Endothelial cell of umbilical vein (primary cell): ENCODE measurements around the gene ARFGAP3. TPM values are rescaled to one million over a fixed set of nuclear protein-coding genes. Genes with fewer than 3 reads are reported as not detected.

Source experiments
- BruUV-seq: library from RNA; stranded (reverse); fragments of 400-500 nt; replicated peaks from 2 replicates; lab custom pipeline; 2021; lab: Mats Ljungman, UMichigan
- CTCF ChIA-PET: fragments of 300-600, 350-600 bp; sonication (Branson Sonifier 250); formaldehyde crosslinking; loops from one replicate; lab custom pipeline; 2021; ENCODE audit warnings: antibody characterized with exemption, inconsistent platforms; lab: Charles Lee
- POLR2A ChIA-PET: fragments of 300-600, 350-600 bp; sonication (Branson Sonifier 250); formaldehyde crosslinking; loops from one replicate; lab custom pipeline; 2021; ENCODE audit warnings: antibody characterized with exemption, inconsistent platforms; lab: Charles Lee
- DNase-seq: peaks from one replicate; pipeline ENCODE4 v3.0.0-alpha.2; 2011; ENCODE audit warnings: low read depth, low spot score
- FAIRE-seq: peaks from 2 replicates; lab custom pipeline; 2011; peaks lifted over from hg19 to GRCh38; lab: Jason Lieb, UNC
- H2AFZ ChIP-seq: 2 replicates; pipeline ENCODE4 v1.6.0; 2012; ENCODE audit warnings: low read depth, low read length, control low read depth, inconsistent platforms
- H3K27ac ChIP-seq: 2 replicates; pipeline ENCODE4 v1.5.1; 2011; ENCODE audit warnings: low read depth, mild to moderate bottlenecking, control low read depth, low read length, moderate library complexity; ENCODE audit not compliant: insufficient read depth
- H3K27me3 ChIP-seq, 2 experiments: 2 replicates each; pipeline versions ENCODE4 v1.6.0 to v1.6.1; 2011; ENCODE audit warnings: low read length in 2 of 2, mixed read lengths in 1 of 2; ENCODE audit not compliant: control insufficient read depth in 2 of 2, insufficient read depth in 2 of 2
- H3K36me3 ChIP-seq, 2 experiments: 2 replicates in 1 of 2; 3 replicates in 1 of 2; pipeline ENCODE4 v1.5.1; 2011; ENCODE audit warnings: low read length in 2 of 2, mild to moderate bottlenecking in 1 of 2, moderate library complexity in 1 of 2; ENCODE audit not compliant: control insufficient read depth in 2 of 2, insufficient read depth in 2 of 2; ENCODE audit errors: extremely low read depth in 1 of 2
- H3K4me1 ChIP-seq: 3 replicates; pipeline ENCODE4 v1.5.1; 2011; ENCODE audit warnings: mild to moderate bottlenecking, low read length; ENCODE audit not compliant: control insufficient read depth, insufficient read depth; ENCODE audit errors: extremely low read depth
- H3K4me2 ChIP-seq: 2 replicates; pipeline ENCODE4 v1.6.1; 2011; ENCODE audit warnings: low read length, control low read depth, mixed read lengths; ENCODE audit not compliant: insufficient read depth
- H3K4me3 ChIP-seq, 3 experiments: fragments of 200-600 bp in 1 of 3; sonication (generic), shearing (Covaris generic) in 1 of 3; replicated peaks in 1 of 3; 2 replicates each; pipeline ENCODE4 v1.5.1; 2011 to 2016; ENCODE audit warnings: control low read depth in 3 of 3, low read length in 3 of 3, mild to moderate bottlenecking in 2 of 3, inconsistent platforms in 1 of 3, low read depth in 1 of 3, moderate library complexity in 1 of 3; ENCODE audit not compliant: insufficient read depth in 1 of 3
- H3K79me2 ChIP-seq: 2 replicates; pipeline ENCODE4 v1.6.0; 2012; ENCODE audit warnings: low read length, inconsistent platforms; ENCODE audit not compliant: control insufficient read depth, insufficient read depth
- H3K9ac ChIP-seq: replicated peaks from 2 replicates; pipeline ENCODE3; 2011; ENCODE audit warnings: low read length, control low read depth; ENCODE audit not compliant: insufficient read depth; ENCODE audit errors: extremely low read depth
- H3K9me1 ChIP-seq: replicated peaks from 3 replicates; pipeline ENCODE4 v1.6.0; 2011; ENCODE audit warnings: mild to moderate bottlenecking, low read length; ENCODE audit not compliant: control insufficient read depth, insufficient read depth; ENCODE audit errors: extremely low read depth
- H3K9me3 ChIP-seq: replicated peaks from 2 replicates; pipeline ENCODE4 v1.5.1; 2012; ENCODE audit warnings: low read length, inconsistent platforms; ENCODE audit not compliant: control insufficient read depth, insufficient read depth
- H4K20me1 ChIP-seq: replicated peaks from 2 replicates; pipeline ENCODE3; 2011; ENCODE audit warnings: mild to moderate bottlenecking, low read length; ENCODE audit not compliant: control insufficient read depth, insufficient read depth; ENCODE audit errors: extremely low read depth
- CTCF ChIP-seq, 2 donors: IDR thresholded peaks; 1 replicate in 1 of 2; 2 replicates in 1 of 2; pipeline ENCODE4 v1.5.1; 2011; ENCODE audit warnings: low read length in 2 of 2, mild to moderate bottlenecking in 2 of 2, moderate library complexity in 2 of 2, control low read depth in 1 of 2, inconsistent platforms in 1 of 2, low read depth in 1 of 2; ENCODE audit not compliant: insufficient read depth in 1 of 2; ENCODE audit errors: extremely low read depth in 1 of 2
- EZH2 ChIP-seq: IDR thresholded peaks from 2 replicates; pipeline ENCODE4 v1.6.1; 2012; ENCODE audit warnings: borderline replicate concordance, low read depth, mild to moderate bottlenecking, moderate library complexity, low read length, inconsistent platforms; ENCODE audit not compliant: severe bottlenecking
- FOS ChIP-seq: IDR thresholded peaks from 2 replicates; pipeline ENCODE4 v1.6.1; 2011; ENCODE audit warnings: mild to moderate bottlenecking, low read length, moderate library complexity, borderline replicate concordance; ENCODE audit not compliant: insufficient read depth
- GATA2 ChIP-seq: IDR thresholded peaks from 2 replicates; pipeline ENCODE4 v1.7.0; 2011; ENCODE audit warnings: low read depth, mild to moderate bottlenecking, moderate library complexity, mixed read lengths, low read length; ENCODE audit not compliant: insufficient read length, insufficient read depth
- JUN ChIP-seq: IDR thresholded peaks from 2 replicates; pipeline ENCODE4 v1.6.1; 2011; ENCODE audit warnings: borderline replicate concordance, low read depth; ENCODE audit not compliant: insufficient read length, insufficient read depth
- MYC ChIP-seq: IDR thresholded peaks from one replicate; pipeline ENCODE4 v1.6.1; 2011; ENCODE audit warnings: mild to moderate bottlenecking, low read depth, low read length
- POLR2A ChIP-seq: IDR thresholded peaks from 2 replicates; pipeline ENCODE4 v1.6.1; 2012; ENCODE audit warnings: low read depth, mild to moderate bottlenecking, control low read depth, low read length
- POLR2AphosphoS5 ChIP-seq: IDR thresholded peaks from 2 replicates; pipeline ENCODE4 v1.6.1; 2012; ENCODE audit warnings: low read depth, mild to moderate bottlenecking, control low read depth, low read length, moderate library complexity; ENCODE audit not compliant: insufficient read depth
- dilution Hi-C: fragments of 300-500 bp; cut with MboI; formaldehyde crosslinking; loops from one replicate; pipeline ENCODE4 v1.15.0; 2019; ENCODE audit warnings: low sequenced_read_pairs; ENCODE audit not compliant: extremely low pct_ligation_motif_present
- intact Hi-C: fragments of 100-400 bp; cut with micrococcal nuclease; formaldehyde crosslinking; loops from one replicate; pipeline ENCODE4 v1.10.0; 2022
- polyA plus RNA-seq, 4 experiments: library from polyadenylated mRNA; depleted of rRNA in 3 of 4; stranded (reverse) in 3 of 4; unstranded in 1 of 4; fragments of >200 nt; gene quantifications; 2 replicates each; pipeline versions ENCODE4 v1.2.1 to v1.2.3, GENCODE V29; 2011 to 2012; ENCODE audit warnings: missing spikeins in 1 of 4
- total RNA-seq: library from RNA; stranded (reverse); gene quantifications from 2 replicates; pipeline ENCODE4 v1.2.3, GENCODE V29; 2021
- TF ChIP-seq, protein P1 (sequence below): IDR thresholded peaks from 2 replicates; pipeline ENCODE4 v1.6.1; 2011; ENCODE audit not compliant: insufficient read depth, insufficient read length

The ARFGAP3 gene
- total and polyA plus RNA-seq, 2 donors (not counting 3 experiments of a cell fraction or from before 2014, with no cell fraction given), result 29.1 to 33.4 TPM

DNA sequence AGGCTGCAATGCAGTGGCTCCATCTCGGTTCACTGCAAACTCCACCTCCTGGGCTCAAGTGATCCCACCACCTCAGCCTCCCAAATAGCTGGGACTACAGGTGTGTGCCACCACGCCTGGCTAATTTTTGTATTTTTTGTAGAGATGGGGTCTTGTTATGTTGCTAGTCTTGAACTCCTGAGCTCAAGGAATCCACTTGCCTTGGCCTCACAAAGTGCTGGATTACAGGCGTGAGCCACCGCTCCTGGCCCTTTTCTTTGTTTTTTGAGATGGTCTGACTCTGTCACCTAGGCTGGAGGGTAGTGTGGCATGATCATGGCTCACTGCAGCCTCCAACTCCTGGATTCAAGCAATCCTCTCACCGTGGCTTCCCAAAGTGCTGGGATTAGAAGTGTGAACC lies 21.0 kb downstream of the ARFGAP3 start:
- peaks cover 2 to 7% of the 10 kb centered on the region in 2 experiments for H3K36me3 ChIP-seq
- CTCF ChIA-PET, result interaction anchor here (0.6 to 1.5 kb wide), 4 partner anchors 16 to 198 kb away, joined by 3 to 4 read pairs (median 3); no protein-coding TSS in a partner anchor
- no peak for FAIRE-seq

DNA sequence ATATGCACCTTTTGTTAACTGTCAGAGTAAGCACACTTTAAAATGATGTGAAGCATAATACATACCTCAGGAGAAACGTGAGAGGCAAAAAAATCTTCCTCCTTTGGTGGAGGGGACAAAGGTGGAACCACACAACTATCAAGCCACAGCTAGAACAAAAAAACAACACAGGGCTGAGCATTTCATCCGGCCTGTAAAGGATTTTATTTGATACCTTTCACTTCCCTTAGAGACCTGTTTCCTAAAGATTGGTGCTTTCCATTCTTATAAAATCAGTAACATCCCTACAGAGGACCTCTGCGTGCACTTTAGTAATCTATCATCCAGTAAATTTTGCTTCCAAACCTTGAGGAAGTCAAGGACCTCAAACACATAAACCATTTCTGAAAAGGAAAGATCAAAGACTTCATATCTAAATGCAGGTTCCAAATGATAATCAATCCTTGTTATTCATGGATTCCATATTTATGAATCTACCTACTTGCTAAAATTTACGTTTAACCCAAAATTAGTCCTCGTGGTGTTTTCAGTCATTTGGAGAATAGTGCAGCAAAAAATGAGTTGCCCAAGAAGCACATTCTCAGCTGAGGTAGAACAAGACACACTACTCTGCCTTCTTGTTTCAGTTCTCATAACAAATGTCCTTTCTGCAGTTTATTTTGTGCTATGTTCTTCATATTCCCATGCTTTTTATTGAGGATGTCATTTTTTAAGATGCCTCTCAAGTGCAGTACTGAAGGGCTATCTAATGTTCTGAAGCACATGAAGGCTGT lies 22.7 kb downstream of the ARFGAP3 start:
- H3K27ac ChIP-seq, result no peak overlapping the region
- TF ChIP-seq JUN (no peak), POLR2A (no peak), FOS (no peak), MYC (no peak), GATA2 (no peak), POLR2AphosphoS5 (no peak), CTCF (IDR thresholded peaks at IDR 0.05; ENCODE audit: extremely low read depth in 1 of 2, insufficient read depth in 1 of 2, low read depth in 1 of 2, low read length in 2 of 2) (no peak), EZH2 (no peak)
- TF ChIP-seq, protein P1, sequence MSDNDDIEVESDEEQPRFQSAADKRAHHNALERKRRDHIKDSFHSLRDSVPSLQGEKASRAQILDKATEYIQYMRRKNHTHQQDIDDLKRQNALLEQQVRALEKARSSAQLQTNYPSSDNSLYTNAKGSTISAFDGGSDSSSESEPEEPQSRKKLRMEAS, result no peak
- FAIRE-seq, result peak; percentile 18
- POLR2A ChIA-PET, result no interaction called here
- BruUV-seq, result no TSS peak
- intact Hi-C loops (no loop called here), dilution Hi-C loops (no loop called here)
- H3K9me1 ChIP-seq, result no peaks in the 10 kb centered on the region
- no peak overlapping the region for H3K4me3 ChIP-seq
- no peak overlapping the region for H2AFZ ChIP-seq
- H3K4me1 ChIP-seq, result peaks cover 4% of the 10 kb centered on the region
- no peaks in the 10 kb centered on the region for H3K9me3 ChIP-seq
- CTCF ChIA-PET, result interaction anchor here (0.8 to 1.0 kb wide), 2 partner anchors 13 to 14 kb away, joined by 3 read pairs; no protein-coding TSS in a partner anchor
- H3K27me3 ChIP-seq, result no peaks in the 10 kb centered on the region
- peaks cover 2 to 5% of the 10 kb centered on the region in 2 experiments for H3K36me3 ChIP-seq
- no peaks in the 10 kb centered on the region for H3K79me2 ChIP-seq
- H3K4me2 ChIP-seq, result no peak overlapping the region
- no peak for DNase-seq
- H3K9ac ChIP-seq, result no peak overlapping the region
- no peaks in the 10 kb centered on the region for H4K20me1 ChIP-seq

More for the DNA sequence above, 21.0 kb downstream of the ARFGAP3 start:
- Histone ChIP-seq H3K4me3 (no peak overlapping the region), H3K79me2 (no peaks in the 10 kb centered on the region), H2AFZ (no peak overlapping the region), H3K9me3 (no peaks in the 10 kb centered on the region), H3K4me2 (no peak overlapping the region), H3K9ac (no peak overlapping the region), H3K27me3 (no peaks in the 10 kb centered on the region), H3K27ac (no peak overlapping the region), H3K9me1 (no peaks in the 10 kb centered on the region), H3K4me1 (peaks cover 11% of the 10 kb centered on the region), H4K20me1 (no peaks in the 10 kb centered on the region)
- no peak for TF ChIP-seq MYC
- POLR2A ChIA-PET, result interaction anchor here (0.7 kb wide), 1 partner anchor 212 kb away, joined by 5 read pairs; no protein-coding TSS in a partner anchor
- DNase-seq, result no peak
- no TSS peak for BruUV-seq
- dilution Hi-C loops, result no loop called here
- intact Hi-C loops, result no loop called here
